NCI-H69 (cell line): ENCODE data around the gene LDLRAD3.
A peak's percentile ranks its signal among the peaks of the same experiment; 100 is the strongest.
"Not testable (repeated sequence)": the region's sequence is repeated elsewhere in the genome, so short reads cannot be mapped to it uniquely, and the experiment has no call there.

Experiments
- DNase-seq: peaks from one replicate; lab custom pipeline; 2025; lab: John Stamatoyannopoulos, UW

The LDLRAD3 gene

DNA sequence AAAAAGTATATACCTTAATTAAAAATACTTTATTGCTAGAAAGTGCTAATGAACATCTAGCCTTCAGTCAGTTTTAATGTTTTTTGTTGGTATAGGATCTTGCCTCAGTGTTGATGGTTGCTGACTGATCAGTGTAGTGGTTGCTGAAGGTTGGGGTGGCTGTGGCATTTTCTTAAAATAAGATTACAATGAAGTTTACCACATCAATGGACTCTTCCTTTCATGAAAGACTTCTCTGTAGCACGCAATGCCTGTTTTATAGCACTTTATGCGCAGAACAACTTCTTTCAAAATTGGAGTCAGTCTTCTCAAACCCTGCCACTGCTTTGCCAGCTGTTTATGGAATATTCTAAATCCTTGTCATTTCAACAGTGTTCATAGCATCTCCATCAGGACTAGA lies 50.6 kb downstream of the LDLRAD3 start:
- DNase-seq: no peak

DNA sequence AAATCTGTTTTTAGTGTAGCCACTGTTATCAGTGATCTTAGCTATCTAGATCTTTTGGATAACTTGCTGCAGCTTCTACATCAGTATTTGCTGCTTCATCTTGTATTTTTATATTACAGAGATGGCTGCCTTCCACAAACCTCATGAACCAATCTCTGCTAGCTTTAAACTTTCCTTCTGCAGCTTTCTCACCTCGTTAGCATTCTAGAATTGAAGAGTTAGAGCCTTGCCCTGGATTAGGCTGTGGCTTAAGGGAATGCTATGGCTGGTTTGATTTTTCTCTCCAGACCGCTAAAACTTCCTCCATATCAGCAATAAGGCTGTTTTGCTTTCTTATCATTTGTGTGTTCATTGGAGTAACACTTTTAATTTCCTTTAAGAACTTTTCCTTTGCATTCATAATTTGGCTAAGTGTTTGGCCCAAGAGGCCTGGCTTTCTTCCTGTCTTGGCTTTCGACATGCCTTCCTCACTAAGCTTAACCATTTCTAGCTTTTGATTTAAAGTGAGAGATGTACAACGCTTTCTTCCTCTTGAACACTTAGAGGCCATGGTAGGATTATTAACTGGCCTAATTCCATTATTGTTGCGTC lies 51.9 kb downstream of the LDLRAD3 start:
- no peak for DNase-seq

DNA sequence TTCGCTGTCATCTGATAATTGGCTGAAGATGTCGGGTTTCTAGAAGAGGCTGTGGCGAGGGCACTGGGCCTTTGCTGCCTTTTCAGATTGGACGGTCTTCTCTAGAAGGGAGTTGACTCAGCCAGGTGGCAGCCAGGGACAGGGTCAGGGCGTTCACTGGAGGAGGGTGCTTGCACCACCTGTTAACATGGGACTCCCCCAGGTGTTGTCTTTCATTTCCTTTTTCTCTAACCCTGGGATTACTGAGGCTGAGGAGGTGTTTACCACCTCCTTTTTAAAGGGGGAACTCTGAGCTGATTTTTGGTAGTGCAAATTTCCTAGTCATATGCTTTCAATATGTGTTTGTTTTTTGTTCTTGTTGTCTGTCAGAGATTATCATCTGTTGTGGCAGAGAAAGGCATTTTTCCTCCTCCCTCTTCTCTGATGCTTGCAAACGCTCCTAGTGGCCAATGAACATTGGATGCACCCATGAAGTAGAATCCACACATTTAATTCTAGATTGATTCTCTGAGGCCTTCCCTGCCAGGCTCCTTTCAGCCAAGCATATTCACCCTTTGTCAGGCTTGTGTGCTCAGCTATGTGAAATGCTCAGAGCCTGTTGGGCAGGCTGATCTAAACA lies 54.1 kb downstream of the LDLRAD3 start:
- peak; percentile 45 for DNase-seq

DNA sequence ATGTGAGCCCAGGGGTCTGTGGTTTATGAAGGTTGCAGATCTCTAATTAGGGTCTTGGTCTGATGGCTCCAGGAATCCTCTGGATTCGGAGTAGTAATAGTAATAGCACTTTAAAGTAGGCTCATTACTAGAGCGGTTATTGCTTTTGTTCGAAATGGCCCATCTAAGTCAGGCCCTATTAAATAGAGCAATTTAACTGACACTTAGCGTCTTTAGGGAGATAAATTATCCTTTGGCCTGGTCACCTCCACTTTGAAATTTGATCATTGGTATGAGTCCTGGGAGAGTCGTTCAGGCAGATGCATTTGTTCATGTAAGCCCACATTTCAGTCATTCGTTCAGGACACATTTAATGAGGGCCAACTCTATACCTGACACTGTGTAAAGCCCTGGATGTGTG lies 54.8 kb downstream of the LDLRAD3 start:
- DNase-seq: peak; percentile 76

DNA sequence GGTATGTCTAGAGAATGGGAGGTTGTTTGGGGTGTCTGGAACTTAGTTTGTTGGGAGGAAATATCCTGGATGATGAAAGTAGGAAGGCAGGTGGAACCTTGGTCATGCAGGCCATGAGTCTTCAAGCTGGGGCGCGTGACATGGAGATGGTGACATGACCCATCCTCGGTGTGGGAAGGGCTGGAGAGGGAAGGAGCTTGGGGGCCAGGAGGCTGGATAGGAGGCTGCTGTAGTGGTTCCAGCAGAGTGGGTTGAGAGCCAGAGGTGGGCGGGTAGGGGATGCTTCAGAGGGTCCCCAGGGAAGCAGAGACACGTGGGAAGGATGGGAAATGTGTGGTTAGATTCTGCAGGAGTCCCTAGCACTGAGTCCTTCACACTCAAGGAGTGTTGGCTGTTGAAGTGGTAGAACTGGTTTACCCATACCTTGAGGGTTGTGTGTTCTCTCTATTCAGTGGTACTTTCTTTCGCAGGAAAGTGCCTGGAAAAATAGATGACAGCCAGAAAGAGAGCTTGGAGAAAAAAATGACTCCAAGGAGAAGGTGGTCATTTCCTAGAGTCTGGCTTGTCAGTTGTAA lies 56.8 kb downstream of the LDLRAD3 start:
- no peak for DNase-seq

DNA sequence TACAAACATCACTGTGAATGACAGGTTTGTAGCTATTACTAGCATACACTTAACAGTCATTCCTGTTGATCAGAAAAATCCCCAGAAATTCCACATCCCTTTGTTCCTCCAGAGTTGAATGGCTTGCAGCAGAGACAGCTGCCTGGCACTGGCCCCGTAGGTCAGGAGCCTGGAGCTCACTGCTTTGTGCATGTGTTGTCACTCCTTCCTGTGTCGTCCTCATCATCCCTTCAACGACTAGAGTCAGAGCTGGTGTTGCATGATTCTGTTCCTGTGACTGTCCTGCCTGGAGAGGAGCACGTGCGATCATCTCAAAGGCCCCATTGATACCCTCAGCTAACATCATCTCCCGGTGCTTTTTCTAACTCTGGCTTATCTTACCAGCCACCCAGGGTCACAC lies 58.3 kb downstream of the LDLRAD3 start:
- DNase-seq: peak; percentile 55

DNA sequence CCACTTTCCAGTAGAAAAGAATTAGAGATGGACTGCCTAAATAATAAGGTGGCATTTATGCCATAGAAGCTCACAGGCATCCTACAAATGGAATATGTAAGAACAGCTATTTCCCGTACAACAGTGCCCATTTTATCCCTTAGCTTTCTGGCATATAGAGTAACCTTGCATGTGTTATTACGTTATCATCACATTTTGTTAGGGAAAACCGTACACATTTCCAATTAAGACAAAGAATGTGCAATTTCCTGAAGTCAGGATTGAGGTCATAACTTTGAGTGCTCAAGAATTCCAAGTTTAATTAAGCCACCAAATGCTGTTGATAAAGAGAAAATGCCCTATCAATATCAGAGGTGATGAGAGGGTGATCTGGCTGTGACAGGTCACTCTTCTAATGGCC lies 58.9 kb downstream of the LDLRAD3 start:
- no peak for DNase-seq

DNA sequence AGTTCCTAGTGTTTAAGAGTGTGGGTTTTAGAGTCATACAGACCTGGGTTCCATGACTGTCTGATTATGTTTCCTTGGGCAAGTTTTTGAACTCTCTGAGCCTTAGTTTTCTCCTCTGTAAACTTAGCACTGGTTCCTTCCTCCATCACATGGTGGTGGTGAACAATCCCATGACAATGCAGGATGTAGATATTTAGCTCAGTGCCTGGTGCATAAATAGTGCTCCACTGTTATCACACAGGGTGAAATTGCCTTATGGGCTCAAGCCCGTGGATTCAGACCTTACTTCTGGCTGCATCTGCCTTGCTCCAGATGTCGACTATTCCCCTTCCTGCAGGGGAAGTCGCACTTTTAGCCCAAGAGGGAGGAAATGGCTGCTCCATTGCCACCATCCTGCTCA lies 62.7 kb downstream of the LDLRAD3 start:
- peak; percentile 43 for DNase-seq

DNA sequence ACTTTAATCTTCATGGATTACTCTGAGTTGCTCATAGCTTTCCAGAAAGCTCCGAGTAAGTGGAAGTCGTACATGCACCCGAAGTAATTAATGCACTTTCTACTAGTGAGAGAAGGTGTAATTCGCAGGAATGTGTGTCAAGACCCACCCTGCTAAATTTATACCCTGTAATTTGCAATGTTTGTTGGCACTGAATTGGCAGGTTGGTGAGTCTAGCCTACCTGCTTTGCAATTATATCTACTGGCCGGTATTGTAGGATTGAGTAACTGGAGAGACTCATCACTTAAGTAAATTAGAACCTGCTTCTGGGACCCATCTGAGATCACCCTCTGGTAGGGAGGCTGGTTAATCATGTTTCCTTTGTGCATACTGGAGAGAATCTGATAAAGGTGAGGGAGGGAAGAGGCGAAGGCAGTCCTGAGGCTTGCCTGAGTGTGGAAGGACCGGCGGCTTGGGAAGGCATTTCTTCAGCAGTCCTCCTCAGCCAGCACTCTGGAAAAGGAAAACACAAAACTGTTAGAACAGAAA lies 63.3 kb downstream of the LDLRAD3 start:
- peak; percentile 99 for DNase-seq

DNA sequence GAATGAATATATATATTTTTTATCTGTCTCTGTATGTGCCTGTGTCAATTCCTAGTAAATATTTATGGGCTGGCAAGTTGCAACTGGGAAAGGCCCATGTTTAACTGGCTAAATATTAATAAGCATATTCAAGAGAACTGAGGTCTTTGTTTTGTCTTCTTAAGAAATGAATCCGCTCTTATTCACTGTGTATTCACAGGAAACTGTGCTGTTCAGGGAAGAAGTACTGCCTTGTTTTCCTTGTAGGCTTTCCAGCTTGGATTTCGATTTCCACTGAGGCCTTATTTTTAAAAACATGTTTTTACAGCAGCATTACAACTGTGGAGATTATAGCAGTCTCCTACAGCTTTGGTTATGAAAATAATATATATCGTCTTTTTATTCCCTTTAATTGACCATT lies 64.7 kb downstream of the LDLRAD3 start:
- no peak for DNase-seq

DNA sequence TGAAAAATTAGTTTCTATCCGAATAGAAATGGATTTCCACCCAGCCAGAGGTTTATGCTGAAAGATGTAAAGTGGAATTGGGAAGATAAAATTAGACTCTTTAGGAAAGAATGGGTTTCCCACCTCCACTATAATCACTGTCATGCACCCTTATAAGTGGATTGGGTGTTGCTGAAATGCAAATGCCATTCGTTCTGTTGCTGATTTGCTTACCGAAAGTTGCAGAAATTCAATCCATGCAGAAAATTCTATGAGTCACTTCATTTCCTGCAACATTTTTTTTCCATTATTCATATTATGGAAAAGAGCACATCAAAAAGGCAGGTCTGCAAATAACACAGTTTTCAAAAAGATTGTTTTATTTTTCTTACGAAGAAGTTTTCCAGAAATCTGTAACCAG lies 65.6 kb downstream of the LDLRAD3 start:
- DNase-seq: peak; percentile 39

DNA sequence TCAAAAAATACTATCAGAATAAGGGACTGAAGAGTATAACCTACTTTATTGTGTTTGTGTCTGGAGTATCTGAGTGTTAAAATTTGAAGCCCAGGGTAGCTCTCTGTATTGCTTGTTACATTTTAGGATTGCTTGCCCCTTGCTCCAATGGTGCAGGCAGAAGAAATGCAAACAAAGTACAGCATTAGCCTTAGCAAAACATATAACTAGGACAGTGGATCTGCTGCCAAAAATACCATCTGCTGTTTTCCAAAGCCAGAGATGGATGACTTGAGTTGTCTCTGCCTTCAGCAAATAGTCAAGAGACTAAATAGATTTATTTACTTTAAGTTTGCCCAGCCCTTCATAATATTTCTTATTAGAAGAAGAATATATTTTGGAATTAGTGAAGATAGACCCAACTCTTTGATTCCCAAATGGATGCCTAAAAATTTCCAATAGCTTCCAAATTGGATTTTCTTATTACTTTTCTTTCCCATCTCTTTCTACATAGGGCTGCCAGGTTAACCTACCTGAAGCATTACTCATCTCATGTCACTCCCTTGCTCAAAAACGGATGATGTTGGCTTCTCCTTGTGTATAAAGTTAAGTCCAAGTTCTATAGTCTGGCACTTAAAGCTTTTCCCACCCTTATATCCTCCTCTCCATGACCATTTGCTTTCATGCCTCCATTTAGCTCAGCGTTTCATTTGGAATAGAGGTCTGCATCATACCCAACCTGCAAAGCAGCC lies 66.3 kb downstream of the LDLRAD3 start:
- peak; percentile 91 for DNase-seq

DNA sequence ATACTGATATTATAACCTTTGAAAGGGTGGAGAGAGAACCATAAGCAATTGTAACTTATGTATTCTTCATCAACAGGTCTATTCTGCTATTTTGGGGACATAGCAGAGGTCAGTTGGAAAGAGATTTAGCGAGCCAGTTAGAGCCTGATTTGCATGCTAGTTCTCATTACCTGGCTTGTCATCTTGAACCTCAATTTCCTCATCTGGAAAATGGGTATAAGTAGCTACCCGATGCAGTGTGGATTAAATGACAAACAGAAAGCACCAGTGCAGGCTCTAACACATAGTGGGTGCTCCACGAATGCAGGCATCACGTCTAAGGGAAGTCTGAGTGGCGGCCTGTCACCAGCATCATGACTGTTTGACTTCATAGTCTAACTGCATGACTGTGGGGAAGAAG lies 67.7 kb downstream of the LDLRAD3 start:
- no peak for DNase-seq

DNA sequence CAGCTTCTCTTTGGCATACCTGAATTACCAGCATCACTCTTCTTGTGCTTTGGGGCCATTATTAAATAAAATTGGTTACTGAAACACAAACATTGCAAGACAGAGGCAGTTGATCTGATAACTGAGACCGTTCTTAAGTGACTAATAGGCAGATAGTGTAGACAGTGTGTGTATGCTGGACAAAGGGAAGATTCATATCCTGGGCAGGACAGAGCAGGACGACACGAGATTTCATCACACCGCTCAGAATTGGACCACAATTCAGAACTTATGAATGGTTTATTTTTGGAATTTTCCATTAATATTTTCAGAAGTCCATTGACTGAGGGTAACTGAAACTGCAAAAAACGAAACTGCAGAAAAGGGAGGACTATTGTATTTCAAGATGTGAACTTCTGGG lies 68.6 kb downstream of the LDLRAD3 start:
- DNase-seq: no peak

DNA sequence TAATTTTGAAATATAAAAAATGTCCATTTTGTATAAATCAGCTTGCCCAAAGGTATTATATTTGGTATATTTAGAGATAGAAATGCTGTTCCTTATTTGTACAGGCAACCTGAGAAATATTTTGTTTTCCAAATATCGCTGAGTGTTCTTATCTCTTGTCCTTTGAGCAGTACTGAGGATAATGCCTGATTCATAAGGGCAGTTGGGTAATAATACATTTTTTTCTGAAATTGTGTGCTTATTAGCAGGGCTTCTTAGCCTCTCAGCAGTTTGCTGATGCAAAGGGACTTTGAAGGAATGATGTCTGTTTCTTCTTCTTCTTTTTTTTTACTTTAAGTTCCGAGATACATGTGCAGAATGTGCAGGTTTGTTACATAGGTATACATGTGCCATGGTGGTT lies 69.1 kb downstream of the LDLRAD3 start:
- DNase-seq: no peak

DNA sequence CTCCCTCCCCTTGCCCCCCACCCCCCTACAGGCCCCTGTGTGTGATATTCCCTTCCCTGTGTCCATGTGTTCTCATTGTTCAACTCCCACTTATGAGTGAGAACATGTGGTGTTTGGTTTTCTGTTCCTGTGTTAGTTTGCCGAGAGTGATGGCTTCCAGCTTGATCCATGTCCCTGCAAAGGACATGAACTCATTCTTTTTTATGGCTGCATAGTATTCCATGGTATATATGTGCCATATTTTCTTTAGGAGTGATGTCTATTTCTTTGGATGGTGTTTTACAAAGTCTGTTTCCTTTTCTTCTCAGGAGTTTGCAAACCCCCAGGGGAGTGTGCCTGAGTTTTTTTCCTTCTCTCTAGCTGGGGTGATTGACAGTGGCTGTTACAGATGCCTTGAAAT lies 69.6 kb downstream of the LDLRAD3 start:
- not testable (repeated sequence) for DNase-seq

DNA sequence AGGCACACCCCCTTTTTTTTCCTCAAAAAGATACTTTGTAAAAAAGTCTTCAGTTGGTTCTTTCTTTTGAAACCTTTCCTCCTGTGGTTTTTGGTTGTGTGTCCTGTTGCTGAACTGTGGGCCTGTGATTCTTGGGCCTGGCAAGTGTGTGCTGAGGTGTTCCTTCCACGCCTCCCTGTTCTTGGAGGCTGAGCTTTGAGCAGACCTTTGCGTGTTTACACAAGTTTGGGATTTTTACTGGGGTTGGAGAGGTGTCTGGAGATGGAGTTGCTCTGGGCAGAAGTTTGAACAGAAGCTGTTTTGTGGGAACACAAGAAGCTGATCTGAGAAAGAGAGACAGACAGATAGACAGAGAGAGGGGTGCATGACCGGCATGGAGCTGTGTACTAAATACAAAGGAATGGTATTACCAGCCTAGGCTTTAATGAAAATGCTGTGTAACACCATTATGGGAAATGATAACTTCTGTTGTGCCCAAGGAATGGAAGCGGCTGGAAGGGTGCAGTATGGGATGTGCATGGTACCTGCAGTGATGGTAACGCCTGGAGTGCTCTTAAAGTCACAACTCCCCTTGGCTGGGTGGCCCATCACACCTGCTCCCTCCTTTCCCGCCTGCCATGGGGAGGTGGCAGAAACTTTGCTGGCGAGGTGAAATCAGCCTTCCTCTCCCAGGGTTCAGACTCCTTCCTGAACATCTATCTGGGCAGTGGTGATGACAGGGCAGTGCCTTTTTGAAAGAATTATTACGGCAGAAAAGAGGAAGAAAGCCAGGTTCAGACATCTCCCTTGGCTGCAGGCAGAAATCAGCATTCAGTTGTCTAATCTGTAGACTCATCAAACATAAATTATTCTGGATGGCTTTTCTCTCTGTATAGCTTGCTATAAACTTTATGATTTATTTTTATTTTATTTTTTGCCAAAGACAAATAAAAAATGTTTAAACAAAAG lies 70.4 kb downstream of the LDLRAD3 start:
- no peak for DNase-seq

DNA sequence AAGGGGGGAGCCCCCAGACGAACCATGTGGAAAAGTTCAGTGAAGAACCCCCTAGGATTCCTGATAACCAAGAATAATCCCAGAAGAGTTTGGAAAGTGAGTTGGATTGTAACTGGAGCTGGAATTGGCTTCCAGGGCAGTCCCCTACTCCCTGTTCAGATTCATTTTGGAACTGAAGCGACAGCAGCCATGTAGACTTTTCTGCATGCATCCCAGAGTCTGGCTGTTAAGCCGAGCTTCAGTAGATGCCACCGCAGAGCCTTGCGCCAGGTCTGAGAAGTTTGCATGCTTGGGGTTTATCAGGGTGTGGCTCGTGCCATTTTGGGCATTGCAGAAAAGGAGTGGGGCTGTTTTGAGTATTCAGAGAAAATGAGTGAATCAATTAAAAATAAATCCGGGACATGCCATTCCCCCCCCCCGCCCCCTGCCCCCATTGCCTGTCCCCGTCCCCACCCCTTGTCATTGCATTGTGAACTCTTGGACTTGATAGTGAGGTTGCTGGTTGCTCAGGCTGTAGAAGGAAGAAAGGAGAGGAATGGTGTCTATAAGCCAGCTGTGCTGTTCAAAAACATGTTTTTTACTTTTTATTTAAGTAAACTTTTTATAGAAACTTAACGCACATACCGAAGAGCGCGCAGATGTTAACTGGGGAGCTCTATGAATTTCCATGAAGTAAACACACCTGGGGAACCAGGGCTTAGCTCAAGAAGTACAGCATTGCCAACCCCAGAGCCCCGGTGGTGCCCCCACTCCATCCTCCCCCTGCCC lies 71.2 kb downstream of the LDLRAD3 start:
- DNase-seq: no peak

DNA sequence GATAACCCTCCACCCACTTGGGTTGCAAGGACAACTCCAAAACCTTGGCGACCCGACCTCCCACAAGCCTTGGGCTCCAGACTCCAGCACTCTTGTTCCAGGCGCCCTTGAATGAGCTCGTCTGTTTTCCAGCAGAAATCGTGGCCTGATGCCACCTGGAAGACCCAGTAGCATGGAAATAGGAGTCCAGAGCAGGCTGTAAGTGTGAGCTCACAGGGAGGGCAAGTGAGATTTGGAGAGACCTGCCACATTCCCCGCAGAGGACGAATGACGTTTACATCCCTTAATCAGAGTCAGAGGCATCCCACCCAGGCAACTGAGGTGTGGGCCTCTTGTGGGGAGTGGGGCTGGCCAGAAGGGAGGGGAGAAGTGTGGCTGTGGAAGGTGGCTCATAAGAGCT lies 71.9 kb downstream of the LDLRAD3 start:
- DNase-seq: no peak

DNA sequence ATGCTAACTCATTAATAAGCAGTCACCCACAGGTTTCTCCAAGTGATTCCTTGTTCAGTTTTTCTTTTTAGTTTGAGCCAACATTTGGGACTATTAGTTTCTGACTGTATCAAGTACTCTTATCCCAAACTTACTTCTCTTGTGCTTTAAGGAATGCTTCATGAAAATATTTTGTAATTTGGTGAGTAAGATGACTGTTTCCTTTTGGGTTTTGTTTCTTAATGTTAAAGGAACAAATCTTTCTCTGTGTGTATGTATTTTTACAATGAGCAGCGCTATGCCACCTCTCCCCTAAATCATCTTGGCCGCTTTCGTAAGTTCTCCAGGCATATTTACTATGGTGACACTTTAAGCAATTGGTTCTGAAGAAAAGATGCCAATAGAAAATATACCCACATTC lies 72.4 kb downstream of the LDLRAD3 start:
- no peak for DNase-seq

DNA sequence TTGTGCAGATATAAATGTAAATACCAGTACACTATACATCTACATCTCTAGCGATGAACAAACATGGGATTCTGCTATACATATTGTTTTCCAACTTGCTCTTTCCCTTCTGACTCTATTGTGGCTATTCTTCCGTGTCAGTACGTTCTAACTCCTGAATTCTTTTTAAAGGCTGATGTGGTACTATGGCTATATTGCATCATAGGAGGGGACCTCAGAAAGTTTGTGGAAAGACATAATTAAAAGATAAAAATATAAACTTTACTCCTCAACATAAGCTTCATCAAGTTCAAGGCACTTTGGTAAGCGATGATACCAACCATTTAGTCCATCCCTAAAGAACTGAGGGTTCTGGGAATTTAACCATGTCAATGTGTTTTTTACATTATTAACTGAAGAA lies 72.8 kb downstream of the LDLRAD3 start:
- no peak for DNase-seq
